ENCODE measurements around the gene WDR5. TPM values are rescaled to one million over a fixed set of nuclear protein-coding genes. Genes with fewer than 3 reads are reported as not detected.

Gene WDR5
- polyA plus RNA-seq, 2 of the 4 experiments (the other 2 are of a cell fraction), result 37.9 to 46.0 TPM

GRCh38 chr9:134172198-134173126 lies 36.6 kb downstream of the WDR5 start:
- H3K4me3 ChIP-seq, result no peak overlapping the region
- POLR2A ChIA-PET, result no interaction called here
- ATAC-seq (no peak), FAIRE-seq (no peak), DNase-seq (ENCODE audit: low read depth in 1 of 2, low spot score in 1 of 2) (no peak)
- CTCF ChIA-PET, result interaction anchor here (1.0 to 6.4 kb wide), 12 partner anchors 8 to 574 kb away, joined by 3 to 178 read pairs (median 4); no protein-coding TSS in a partner anchor
- H3K9me3 ChIP-seq, result peaks cover 4% of the 10 kb centered on the region; the same call in 1 of the 3 replicates
- H3K27ac ChIP-seq, result peak overlapping the region in 1 of 2 experiments; percentile 16; a peak in 1 of 6 replicates
- H3K4me2 ChIP-seq, result no peak overlapping the region
- no peak for TF ChIP-seq KDM5A (IDR thresholded peaks at IDR 0.05)
- TF ChIP-seq ZSCAN20 (CRISPR knock-in tag; IDR thresholded peaks at IDR 0.05), result no peak
- TF ChIP-seq BHLHE40 (IDR thresholded peaks at IDR 0.05; ENCODE audit: low read depth, low read length), result no peak
- no peak for TF ChIP-seq EHMT2 (IDR thresholded peaks at IDR 0.05; ENCODE audit: low read depth)
- WGBS (ENCODE audit: missing lambda C conversion rate), result 82% methylated on average over 26 of the region's 31 CpGs
- peaks cover 18% of the 10 kb centered on the region for H3K4me1 ChIP-seq

GRCh38 chr9:134173127-134174072 lies 37.5 kb downstream of the WDR5 start:
- TF ChIP-seq EHF (CRISPR knock-in tag; IDR thresholded peaks at IDR 0.05), result no peak
- no peak for TF ChIP-seq JUN (IDR thresholded peaks at IDR 0.05)
- TF ChIP-seq HMGXB4 (CRISPR knock-in tag; IDR thresholded peaks at IDR 0.05; ENCODE audit: borderline replicate concordance), result no peak
- TF ChIP-seq MAFK (IDR thresholded peaks at IDR 0.05; ENCODE audit: partially characterized antibody), result no peak
- TF ChIP-seq KDM1A (IDR thresholded peaks at IDR 0.05; ENCODE audit: low read depth), result no peak
- TF ChIP-seq CTCF (IDR thresholded peaks at IDR 0.05), result no peak
- no peak for TF ChIP-seq PBX3 (IDR thresholded peaks at IDR 0.05)
- no peak for TF ChIP-seq ZSCAN20 (CRISPR knock-in tag; IDR thresholded peaks at IDR 0.05)
- TF ChIP-seq BHLHE40 (IDR thresholded peaks at IDR 0.05; ENCODE audit: low read depth, low read length), result no peak
- TF ChIP-seq USF2 (IDR thresholded peaks at IDR 0.05), result no peak
- TF ChIP-seq REST (IDR thresholded peaks at IDR 0.05), result no peak
- no peak for TF ChIP-seq POLR2A (IDR thresholded peaks at IDR 0.05; ENCODE audit: low read length)
- no peak for TF ChIP-seq NR3C1 (IDR thresholded peaks at IDR 0.05)
- TF ChIP-seq BCL3 (IDR thresholded peaks at IDR 0.05), result no peak
- no peak for TF ChIP-seq HOXA7 (CRISPR knock-in tag; IDR thresholded peaks at IDR 0.05)
- Histone ChIP-seq H3K27ac (no peak overlapping the region), H3K4me3 (no peak overlapping the region), H3K4me1 (peaks cover 15% of the 10 kb centered on the region), H3K9me3 (peaks cover 4% of the 10 kb centered on the region; the same call in 1 of the 3 replicates), H3K4me2 (no peak overlapping the region)
- no peak for ATAC-seq
- ChIA-PET POLR2A (no interaction called here), CTCF (interaction anchor here (0.6 to 6.4 kb wide), 10 partner anchors 15 to 276 kb away, joined by 3 to 178 read pairs (median 6); no protein-coding TSS in a partner anchor)
- FAIRE-seq, result no peak
- no peak for DNase-seq (ENCODE audit: low read depth in 1 of 2, low spot score in 1 of 2)
- WGBS (ENCODE audit: missing lambda C conversion rate), result 84% methylated on average over 34 of the region's 46 CpGs

All from A549 (cell line).